Measurements from ENCODE around the gene MGAM2. TPM values are rescaled to one million over a fixed set of nuclear protein-coding genes. Genes with fewer than 3 reads are reported as not detected.

MGAM2 gene
- total RNA-seq, 1 donor from 2014 or later: under 0.01 TPM

- DNase-seq (ENCODE audit: low read depth): no peak
- TF ChIP-seq, protein P1, sequence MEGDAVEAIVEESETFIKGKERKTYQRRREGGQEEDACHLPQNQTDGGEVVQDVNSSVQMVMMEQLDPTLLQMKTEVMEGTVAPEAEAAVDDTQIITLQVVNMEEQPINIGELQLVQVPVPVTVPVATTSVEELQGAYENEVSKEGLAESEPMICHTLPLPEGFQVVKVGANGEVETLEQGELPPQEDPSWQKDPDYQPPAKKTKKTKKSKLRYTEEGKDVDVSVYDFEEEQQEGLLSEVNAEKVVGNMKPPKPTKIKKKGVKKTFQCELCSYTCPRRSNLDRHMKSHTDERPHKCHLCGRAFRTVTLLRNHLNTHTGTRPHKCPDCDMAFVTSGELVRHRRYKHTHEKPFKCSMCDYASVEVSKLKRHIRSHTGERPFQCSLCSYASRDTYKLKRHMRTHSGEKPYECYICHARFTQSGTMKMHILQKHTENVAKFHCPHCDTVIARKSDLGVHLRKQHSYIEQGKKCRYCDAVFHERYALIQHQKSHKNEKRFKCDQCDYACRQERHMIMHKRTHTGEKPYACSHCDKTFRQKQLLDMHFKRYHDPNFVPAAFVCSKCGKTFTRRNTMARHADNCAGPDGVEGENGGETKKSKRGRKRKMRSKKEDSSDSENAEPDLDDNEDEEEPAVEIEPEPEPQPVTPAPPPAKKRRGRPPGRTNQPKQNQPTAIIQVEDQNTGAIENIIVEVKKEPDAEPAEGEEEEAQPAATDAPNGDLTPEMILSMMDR (IDR thresholded peaks at IDR 0.05; ENCODE audit: insufficient read depth, low read length, poor library complexity, severe bottlenecking): no peak
- no peak overlapping the region for H3K4me3 ChIP-seq (ENCODE audit: low read depth, low read length)
- H3K36me3 ChIP-seq (ENCODE audit: control insufficient read depth, insufficient read depth, low read length): no peaks in the 10 kb centered on the region
- no peaks in the 10 kb centered on the region for H3K27me3 ChIP-seq (ENCODE audit: control insufficient read depth, insufficient read depth, low read length)
Observed at GRCh38 chr7:142231716-142232115, 120.2 kb downstream of the MGAM2 start.

- Histone ChIP-seq H3K36me3 (ENCODE audit: control insufficient read depth, insufficient read depth, low read length) (no peaks in the 10 kb centered on the region), H3K4me3 (ENCODE audit: low read depth, low read length) (no peak overlapping the region), H3K27me3 (ENCODE audit: control insufficient read depth, insufficient read depth, low read length) (no peaks in the 10 kb centered on the region)
- no peak for DNase-seq (ENCODE audit: low read depth)
- TF ChIP-seq, protein P1 (IDR thresholded peaks at IDR 0.05; ENCODE audit: insufficient read depth, low read length, poor library complexity, severe bottlenecking): no peak
Observed at GRCh38 chr7:142240546-142240945, 129.0 kb downstream of the MGAM2 start.

DNA sequence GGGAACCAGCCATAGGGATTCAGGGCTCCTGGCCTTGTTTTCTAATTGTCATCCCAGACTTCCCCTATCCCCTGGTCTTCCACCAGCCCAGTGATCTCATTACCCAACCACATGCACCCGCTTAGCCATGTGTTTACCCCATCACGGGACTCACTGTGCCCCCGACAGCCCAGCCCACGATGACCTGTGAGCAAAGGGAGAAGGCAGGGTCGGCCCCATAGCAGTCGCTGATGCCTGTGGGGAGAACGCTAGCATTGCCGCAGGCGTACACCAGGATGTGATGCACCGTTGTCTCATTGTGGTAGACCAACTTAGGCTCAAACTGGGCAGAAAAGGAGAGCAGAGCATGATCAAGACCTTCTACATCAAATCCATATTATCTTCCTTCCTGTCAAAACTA, 132.3 kb downstream of the MGAM2 start:
- DNase-seq (ENCODE audit: low read depth): no peak
- H3K27me3 ChIP-seq (ENCODE audit: control insufficient read depth, insufficient read depth, low read length): no peaks in the 10 kb centered on the region
- TF ChIP-seq, protein P1 (IDR thresholded peaks at IDR 0.05; ENCODE audit: insufficient read depth, low read length, poor library complexity, severe bottlenecking): no peak
- no peaks in the 10 kb centered on the region for H3K36me3 ChIP-seq (ENCODE audit: control insufficient read depth, insufficient read depth, low read length)
- H3K4me3 ChIP-seq (ENCODE audit: low read depth, low read length): no peak overlapping the region

GRCh38 chr7:142248166-142249160, 136.9 kb downstream of the MGAM2 start:
- TF ChIP-seq, protein P1 (IDR thresholded peaks at IDR 0.05; ENCODE audit: insufficient read depth, low read length, poor library complexity, severe bottlenecking): no peak
- H3K4me3 ChIP-seq (ENCODE audit: low read depth, low read length): no peak overlapping the region
- DNase-seq (ENCODE audit: low read depth): no peak
- no peaks in the 10 kb centered on the region for H3K27me3 ChIP-seq (ENCODE audit: control insufficient read depth, insufficient read depth, low read length)
- H3K36me3 ChIP-seq (ENCODE audit: control insufficient read depth, insufficient read depth, low read length): no peaks in the 10 kb centered on the region

DNA sequence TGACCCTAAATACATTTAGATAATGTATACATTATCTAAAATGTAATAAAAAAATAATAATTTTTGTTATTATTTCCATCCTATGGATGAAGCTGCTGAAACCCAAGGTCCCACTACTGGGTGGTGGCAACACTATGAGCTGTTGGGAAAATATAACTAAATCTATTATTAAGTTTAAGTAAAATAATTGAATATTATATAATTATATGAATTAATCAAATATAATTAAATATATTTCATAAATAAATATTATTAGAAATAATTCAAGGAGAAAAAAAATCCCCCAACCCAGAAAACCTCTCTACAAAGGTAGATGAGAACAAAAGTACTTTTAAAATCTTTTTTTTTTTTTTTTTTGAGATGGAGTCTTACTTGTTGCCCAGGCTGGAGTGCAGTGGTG, 138.4 kb downstream of the MGAM2 start:
- TF ChIP-seq, protein P1 (IDR thresholded peaks at IDR 0.05; ENCODE audit: insufficient read depth, low read length, poor library complexity, severe bottlenecking): no peak
- H3K27me3 ChIP-seq (ENCODE audit: control insufficient read depth, insufficient read depth, low read length): no peaks in the 10 kb centered on the region
- no peak overlapping the region for H3K4me3 ChIP-seq (ENCODE audit: low read depth, low read length)
- no peak for DNase-seq (ENCODE audit: low read depth)
- no peaks in the 10 kb centered on the region for H3K36me3 ChIP-seq (ENCODE audit: control insufficient read depth, insufficient read depth, low read length)
